ENCODE data around the gene STK24.

- TF ChIP-seq CTCF (IDR thresholded peaks at IDR 0.05 in 4 of 5, conservative IDR thresholded peaks at IDR 0.05 in 1 of 5): no peak
- no peak for TF ChIP-seq POLR2A (IDR thresholded peaks at IDR 0.05)
Measured at GRCh38 chr13:98517576-98518310, 59.2 kb downstream of the STK24 start.

Data from gastrocnemius medialis (tissue), 4 donors.